Activated naive CD4-positive, alpha-beta T cell treated with anti-CD3 and anti-CD28 coated beads for 36 hours (primary cell): ENCODE results near the gene LTO1. TPM values are rescaled to one million over a fixed set of nuclear protein-coding genes. Genes with fewer than 3 reads are reported as not detected.

Source experiments
- CTCF ChIA-PET: fragments of 350-600 bp; sonication (Branson Sonifier 250); formaldehyde crosslinking; loops from one replicate; lab custom pipeline; 2021; ENCODE audit warnings: antibody characterized with exemption; lab: Charles Lee
- DNase-seq: peaks from one replicate; pipeline ENCODE4 v3.0.0-alpha.2; 2020
- H3K27ac Mint-ChIP-seq: one replicate; pipeline ENCODE4 v1.8.0; 2021; ENCODE audit warnings: mild to moderate bottlenecking, mixed read lengths
- H3K27me3 Mint-ChIP-seq: one replicate; pipeline ENCODE4 v1.8.0; 2021; ENCODE audit warnings: low read depth, mixed read lengths
- H3K36me3 Mint-ChIP-seq: one replicate; pipeline ENCODE4 v1.8.0; 2021; ENCODE audit warnings: low read depth, mixed read lengths
- H3K4me1 Mint-ChIP-seq: one replicate; pipeline ENCODE4 v1.8.0; 2021; ENCODE audit warnings: low read depth, mixed read lengths
- H3K4me3 Mint-ChIP-seq: one replicate; pipeline ENCODE4 v1.8.0; 2021; ENCODE audit warnings: mild to moderate bottlenecking, moderate library complexity, mixed read lengths
- H3K9me3 Mint-ChIP-seq: one replicate; pipeline ENCODE4 v1.8.0; 2021; ENCODE audit warnings: mixed read lengths
- intact Hi-C: fragments of 100-400 bp; cut with micrococcal nuclease; formaldehyde crosslinking; loops from one replicate; pipeline ENCODE4 v1.15.1; 2023
- total RNA-seq, 2 experiments: library from RNA; stranded (reverse); gene quantifications; one replicate each; pipeline ENCODE4 v1.2.3, GENCODE V29; 2021

Gene LTO1
- total RNA-seq, 2 experiments from 2014 or later, result 14.8 to 14.9 TPM

DNA sequence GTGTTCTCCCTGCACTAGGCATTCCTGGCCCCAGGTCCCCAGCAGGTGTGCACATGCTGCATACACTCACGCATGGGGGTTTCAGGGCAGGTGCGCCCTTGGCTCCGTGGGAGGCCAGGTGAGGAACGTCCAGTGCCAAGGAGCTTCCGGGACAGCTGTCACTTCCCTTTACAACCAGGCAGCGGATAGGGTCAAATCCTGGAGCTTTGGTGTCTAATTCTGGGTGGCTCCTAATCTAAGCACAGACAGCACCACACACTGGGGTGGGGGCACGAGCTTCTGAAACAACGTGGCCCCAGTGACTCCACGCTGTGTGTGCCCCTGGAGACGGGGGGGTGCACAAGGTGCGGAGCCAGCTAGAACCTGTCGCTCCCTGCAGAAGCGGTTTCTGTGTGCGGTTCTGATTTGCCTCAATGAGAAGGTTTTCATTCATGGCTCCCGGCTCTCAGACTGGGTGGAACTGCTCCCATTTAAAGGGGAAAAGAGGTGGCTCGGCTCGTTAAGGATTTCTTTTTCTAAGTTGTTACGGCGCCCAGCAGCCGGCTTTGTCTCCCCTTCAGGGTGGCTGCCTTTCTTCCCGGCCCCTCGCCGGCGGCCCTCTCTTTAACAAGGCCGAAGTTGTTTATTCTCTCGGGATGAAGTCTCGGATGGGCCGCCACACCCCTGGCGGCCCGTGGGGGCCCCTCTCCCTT, 29.2 kb downstream of the LTO1 start:
- intact Hi-C loops, result no loop called here
- Mint-ChIP-seq H3K9me3 (no peaks in the 10 kb centered on the region), H3K27me3 (peaks cover 4% of the 10 kb centered on the region), H3K4me1 (peaks cover 7% of the 10 kb centered on the region), H3K36me3 (no peaks in the 10 kb centered on the region), H3K27ac (no peak overlapping the region), H3K4me3 (no peak overlapping the region)
- DNase-seq, result no peak
- CTCF ChIA-PET, result no interaction called here

GRCh38 chr11:69644962-69645675, 30.0 kb downstream of the LTO1 start:
- Mint-ChIP-seq H3K27ac (no peak overlapping the region), H3K36me3 (no peaks in the 10 kb centered on the region), H3K4me3 (no peak overlapping the region), H3K27me3 (peaks cover 11% of the 10 kb centered on the region), H3K4me1 (peaks cover 13% of the 10 kb centered on the region), H3K9me3 (no peaks in the 10 kb centered on the region)
- no peak for DNase-seq
- intact Hi-C loops, result no loop called here
- CTCF ChIA-PET, result interaction anchor here (1.3 to 3.4 kb wide), 2 partner anchors 352 to 544 kb away, joined by 7 to 21 read pairs; partner anchors contain the start of gene MYEOV

DNA sequence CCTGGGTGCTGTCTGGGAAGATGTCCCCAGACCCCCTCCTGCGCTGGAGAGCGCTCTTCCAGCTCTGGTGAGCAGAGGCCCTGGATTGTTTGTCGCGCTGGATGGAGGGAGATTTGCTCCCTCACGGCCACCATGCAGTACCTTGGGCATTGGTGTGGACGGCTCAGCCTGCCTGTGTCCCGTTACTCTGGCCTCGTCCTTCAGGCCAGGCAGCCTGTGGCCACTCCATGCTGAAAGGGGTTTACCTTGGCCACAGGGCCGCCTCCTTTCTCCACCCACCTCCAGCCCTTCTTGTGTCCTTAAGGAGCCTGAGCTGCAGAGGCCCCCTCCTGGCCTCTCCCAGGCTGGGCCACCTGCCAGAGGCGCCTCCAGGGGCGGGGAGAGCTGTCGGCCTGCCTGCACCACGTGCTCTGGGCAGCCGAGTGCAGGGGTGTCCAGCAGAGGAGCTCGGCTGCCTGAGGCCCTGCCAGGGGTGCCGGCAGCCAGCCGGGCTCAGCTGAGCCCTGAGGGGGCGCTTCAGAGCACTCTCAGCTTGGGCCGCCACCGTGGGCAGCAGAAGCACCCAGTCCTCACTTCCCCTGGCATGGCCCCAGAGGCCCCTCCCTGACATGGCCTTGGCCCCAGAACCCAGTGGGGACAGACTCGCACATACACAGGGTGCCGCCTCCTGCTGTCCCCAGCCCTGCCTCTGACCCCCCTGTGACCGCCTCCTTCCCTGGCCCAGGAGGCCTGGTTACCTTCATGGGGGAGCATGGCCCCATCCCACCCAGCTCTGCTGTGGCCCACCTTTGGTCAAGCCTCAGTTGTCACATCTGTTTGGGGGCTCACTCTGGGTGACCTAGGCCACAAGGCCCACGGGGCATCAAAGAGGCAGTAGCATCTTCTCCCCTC, 30.8 kb downstream of the LTO1 start:
- no peak overlapping the region for H3K27ac Mint-ChIP-seq
- CTCF ChIA-PET, result interaction anchor here (0.6 to 3.4 kb wide), 9 partner anchors 9 to 543 kb away, joined by 3 to 21 read pairs (median 3); partner anchors contain the start of genes LTO1 and MYEOV

GRCh38 chr11:69643646-69644045, 31.5 kb downstream of the LTO1 start:
- no peak for DNase-seq
- Mint-ChIP-seq H3K9me3 (no peaks in the 10 kb centered on the region), H3K4me3 (peak overlapping the region; percentile 27), H3K4me1 (peaks cover 24% of the 10 kb centered on the region), H3K36me3 (no peaks in the 10 kb centered on the region), H3K27ac (no peak overlapping the region), H3K27me3 (peaks cover 17% of the 10 kb centered on the region)
- CTCF ChIA-PET, result interaction anchor here (0.6 to 3.4 kb wide), 17 partner anchors 10 to 617 kb away, joined by 3 to 21 read pairs (median 3); partner anchors contain the start of genes LTO1 and MYEOV
- intact Hi-C loops, result loop anchor here (1.0 to 2.0 kb wide), 4 partner anchors 201 to 542 kb away; no protein-coding TSS in a partner anchor

More for the DNA sequence above, 30.8 kb downstream of the LTO1 start:
- DNase-seq, result no peak
- Mint-ChIP-seq H3K36me3 (no peaks in the 10 kb centered on the region), H3K9me3 (no peaks in the 10 kb centered on the region), H3K4me3 (peak overlapping the region; percentile 27), H3K4me1 (peaks cover 22% of the 10 kb centered on the region), H3K27me3 (peaks cover 17% of the 10 kb centered on the region)
- intact Hi-C loops, result no loop called here

DNA sequence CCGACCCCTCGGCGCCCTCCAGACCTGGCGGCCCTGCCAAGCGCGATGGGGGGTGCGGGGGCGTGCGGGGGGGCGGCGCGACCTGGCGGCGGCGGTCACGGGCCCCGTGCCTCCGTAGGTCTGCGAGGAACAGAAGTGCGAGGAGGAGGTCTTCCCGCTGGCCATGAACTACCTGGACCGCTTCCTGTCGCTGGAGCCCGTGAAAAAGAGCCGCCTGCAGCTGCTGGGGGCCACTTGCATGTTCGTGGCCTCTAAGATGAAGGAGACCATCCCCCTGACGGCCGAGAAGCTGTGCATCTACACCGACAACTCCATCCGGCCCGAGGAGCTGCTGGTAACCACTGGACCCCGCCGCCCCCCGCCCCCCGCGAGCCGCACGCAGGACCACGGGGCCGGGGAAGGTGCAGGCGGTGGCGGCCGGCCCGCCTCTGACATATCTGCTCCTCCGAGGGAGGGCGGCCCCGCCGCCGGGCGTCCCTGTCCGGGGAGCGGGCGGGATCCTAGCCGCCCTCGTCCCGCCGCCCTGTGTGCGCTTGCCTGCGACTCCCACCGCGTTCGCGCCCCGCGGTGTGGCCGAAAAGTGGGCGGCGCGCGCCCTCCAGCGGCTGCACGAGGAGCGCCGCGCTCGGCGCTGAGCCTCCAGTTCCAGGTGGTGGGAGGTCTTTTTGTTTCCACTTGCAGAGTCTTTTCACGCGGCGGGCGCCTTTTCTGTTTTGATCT, 32.1 kb downstream of the LTO1 start:
- Mint-ChIP-seq H3K4me3 (peak overlapping the region; percentile 52), H3K27me3 (peaks cover 20% of the 10 kb centered on the region), H3K36me3 (no peaks in the 10 kb centered on the region), H3K27ac (no peak overlapping the region), H3K4me1 (peaks cover 27% of the 10 kb centered on the region), H3K9me3 (no peaks in the 10 kb centered on the region)
- DNase-seq, result peak; percentile 71
- CTCF ChIA-PET, result interaction anchor here (0.6 to 3.4 kb wide), 18 partner anchors 11 to 1184 kb away, joined by 3 to 21 read pairs (median 3); partner anchors contain the start of genes LTO1 and MYEOV
- intact Hi-C loops, result loop anchor here (1.0 to 2.0 kb wide), 4 partner anchors 200 to 542 kb away; no protein-coding TSS in a partner anchor

DNA sequence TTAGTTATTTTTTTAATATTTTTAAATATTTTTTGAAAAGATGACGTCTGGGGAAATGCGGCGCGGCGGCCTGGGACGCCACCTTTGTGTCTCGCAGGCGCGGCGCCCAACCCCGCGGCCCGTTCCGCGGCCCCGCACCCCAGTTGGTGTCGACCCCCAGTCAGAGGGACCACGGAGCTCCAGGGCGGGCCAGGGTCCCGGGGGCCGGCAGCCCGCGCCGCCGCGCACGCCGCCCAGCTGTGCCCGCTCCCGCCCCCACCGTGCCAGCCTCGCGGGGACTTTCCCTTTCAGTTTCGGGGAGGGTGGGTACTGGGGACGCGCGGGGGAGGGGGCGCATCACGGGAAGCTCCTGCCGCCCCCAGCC, 32.6 kb downstream of the LTO1 start:
- peaks cover 24% of the 10 kb centered on the region for H3K27me3 Mint-ChIP-seq
- DNase-seq, result peak; percentile 30
- CTCF ChIA-PET, result interaction anchor here (0.5 to 3.4 kb wide), 15 partner anchors 11 to 1184 kb away, joined by 3 to 21 read pairs (median 3); partner anchors contain the start of genes LTO1 and MYEOV
- intact Hi-C loops, result loop anchor here (2.0 kb wide), 1 partner anchor 200 kb away; no protein-coding TSS in a partner anchor
- peaks cover 32% of the 10 kb centered on the region for H3K4me1 Mint-ChIP-seq
- no peaks in the 10 kb centered on the region for H3K36me3 Mint-ChIP-seq
- no peaks in the 10 kb centered on the region for H3K9me3 Mint-ChIP-seq
- H3K4me3 Mint-ChIP-seq, result no peak overlapping the region
- H3K27ac Mint-ChIP-seq, result no peak overlapping the region

- Mint-ChIP-seq H3K36me3 (no peaks in the 10 kb centered on the region), H3K27me3 (peaks cover 27% of the 10 kb centered on the region), H3K9me3 (no peaks in the 10 kb centered on the region), H3K27ac (no peak overlapping the region), H3K4me1 (peaks cover 35% of the 10 kb centered on the region), H3K4me3 (peak overlapping the region; percentile 66)
- CTCF ChIA-PET, result interaction anchor here (0.5 to 3.4 kb wide), 8 partner anchors 12 to 1185 kb away, joined by 3 to 21 read pairs (median 3); partner anchors contain the start of genes LTO1 and MYEOV
- DNase-seq, result no peak
- intact Hi-C loops, result loop anchor here (2.0 kb wide), 1 partner anchor 199 kb away; no protein-coding TSS in a partner anchor
Observed at GRCh38 chr11:69641681-69642548, 33.2 kb downstream of the LTO1 start.

GRCh38 chr11:69640995-69641581, 34.1 kb downstream of the LTO1 start, which contains the start of gene CCND1:
Gene CCND1 (plus strand): TSS chr11:69641156. CDS start chr11:69641314, 158 bp downstream.
- intact Hi-C loops, result no loop called here
- Mint-ChIP-seq H3K36me3 (no peaks in the 10 kb centered on the region), H3K9me3 (no peaks in the 10 kb centered on the region), H3K27me3 (peaks cover 32% of the 10 kb centered on the region), H3K4me3 (peak within 1 kb of the TSS; percentile 66), H3K27ac (no peak within 1 kb of the TSS), H3K4me1 (peaks cover 36% of the 10 kb centered on the region)
- DNase-seq, result peak; percentile 40
- CTCF ChIA-PET, result no interaction called here

DNA sequence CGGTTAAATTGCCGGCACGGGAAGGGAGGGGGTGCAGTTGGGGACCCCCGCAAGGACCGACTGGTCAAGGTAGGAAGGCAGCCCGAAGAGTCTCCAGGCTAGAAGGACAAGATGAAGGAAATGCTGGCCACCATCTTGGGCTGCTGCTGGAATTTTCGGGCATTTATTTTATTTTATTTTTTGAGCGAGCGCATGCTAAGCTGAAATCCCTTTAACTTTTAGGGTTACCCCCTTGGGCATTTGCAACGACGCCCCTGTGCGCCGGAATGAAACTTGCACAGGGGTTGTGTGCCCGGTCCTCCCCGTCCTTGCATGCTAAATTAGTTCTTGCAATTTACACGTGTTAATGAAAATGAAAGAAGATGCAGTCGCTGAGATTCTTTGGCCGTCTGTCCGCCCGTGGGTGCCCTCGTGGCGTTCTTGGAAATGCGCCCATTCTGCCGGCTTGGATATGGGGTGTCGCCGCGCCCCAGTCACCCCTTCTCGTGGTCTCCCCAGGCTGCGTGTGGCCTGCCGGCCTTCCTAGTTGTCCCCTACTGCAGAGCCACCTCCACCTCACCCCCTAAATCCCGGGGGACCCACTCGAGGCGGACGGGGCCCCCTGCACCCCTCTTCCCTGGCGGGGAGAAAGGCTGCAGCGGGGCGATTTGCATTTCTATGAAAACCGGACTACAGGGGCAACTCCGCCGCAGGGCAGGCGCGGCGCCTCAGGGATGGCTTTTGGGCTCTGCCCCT, 34.7 kb downstream of the LTO1 start:
- Mint-ChIP-seq H3K4me1 (peaks cover 36% of the 10 kb centered on the region), H3K27ac (no peak overlapping the region), H3K4me3 (peak overlapping the region; percentile 21), H3K36me3 (no peaks in the 10 kb centered on the region), H3K9me3 (no peaks in the 10 kb centered on the region), H3K27me3 (peaks cover 39% of the 10 kb centered on the region)
- CTCF ChIA-PET, result no interaction called here
- no peak for DNase-seq
- intact Hi-C loops, result no loop called here

- no peak for DNase-seq
- Mint-ChIP-seq H3K36me3 (no peaks in the 10 kb centered on the region), H3K9me3 (no peaks in the 10 kb centered on the region), H3K27me3 (peaks cover 39% of the 10 kb centered on the region), H3K4me1 (peaks cover 36% of the 10 kb centered on the region), H3K4me3 (no peak overlapping the region), H3K27ac (no peak overlapping the region)
- CTCF ChIA-PET, result no interaction called here
- intact Hi-C loops, result no loop called here
Observed at GRCh38 chr11:69639831-69640230, 35.3 kb downstream of the LTO1 start.
